ENCODE data around the gene CD79A. TPM values are rescaled to one million over a fixed set of nuclear protein-coding genes. Genes with fewer than 3 reads are reported as not detected.

Gene CD79A
- total and polyA plus RNA-seq, 2 donors (not counting 3 experiments of a cell fraction or from before 2014, with no cell fraction given), result 0.32 TPM; not detected in 1

- Histone ChIP-seq H3K4me3 (replicated peaks in 1 of 3; ENCODE audit: insufficient read depth in 1 of 3, low read depth in 1 of 3, low read length in 3 of 3) (no peak overlapping the region), H4K20me1 (replicated peaks; ENCODE audit: control insufficient read depth, extremely low read depth, insufficient read depth, low read length) (no peaks in the 10 kb centered on the region), H3K4me2 (ENCODE audit: insufficient read depth, low read length) (no peak overlapping the region), H3K36me3 (ENCODE audit: control insufficient read depth in 2 of 2, extremely low read depth in 1 of 2, insufficient read depth in 2 of 2, low read length in 2 of 2) (peaks cover 11 to 42% of the 10 kb centered on the region in 2 experiments), H3K4me1 (ENCODE audit: control insufficient read depth, extremely low read depth, insufficient read depth, low read length) (no peaks in the 10 kb centered on the region), H3K27me3 (ENCODE audit: control insufficient read depth in 2 of 2, insufficient read depth in 2 of 2, low read length in 2 of 2) (no peaks in the 10 kb centered on the region), H3K9me3 (replicated peaks; ENCODE audit: control insufficient read depth, insufficient read depth, low read length) (no peaks in the 10 kb centered on the region), H3K27ac (ENCODE audit: insufficient read depth, low read depth, low read length) (no peak overlapping the region), H2AFZ (ENCODE audit: low read depth, low read length) (no peak overlapping the region), H3K9me1 (replicated peaks; ENCODE audit: control insufficient read depth, extremely low read depth, insufficient read depth, low read length) (no peaks in the 10 kb centered on the region), H3K79me2 (ENCODE audit: control insufficient read depth, insufficient read depth, low read length) (no peaks in the 10 kb centered on the region), H3K9ac (replicated peaks; ENCODE audit: extremely low read depth, insufficient read depth, low read length) (no peak overlapping the region)
- POLR2A ChIA-PET, result no interaction called here
- intact Hi-C loops (cut with micrococcal nuclease), result no loop called here
- no peak for FAIRE-seq
- BruUV-seq (replicated peaks), result no TSS peak
- DNase-seq (ENCODE audit: low read depth, low spot score), result no peak
- CTCF ChIA-PET, result no interaction called here
- dilution Hi-C loops (cut with MboI; ENCODE audit: extremely low pct_ligation_motif_present, low sequenced_read_pairs), result no loop called here
- TF ChIP-seq POLR2A (IDR thresholded peaks at IDR 0.05; ENCODE audit: low read depth, low read length) (no peak), CTCF (IDR thresholded peaks at IDR 0.05; ENCODE audit: extremely low read depth in 1 of 2, insufficient read depth in 1 of 2, low read depth in 1 of 2, low read length in 2 of 2) (no peak), MYC (IDR thresholded peaks at IDR 0.05; ENCODE audit: low read depth, low read length) (no peak)
These were observed 20.7 kb downstream of the CD79A start for GRCh38 chr19:41897820-41898219.

- no peaks in the 10 kb centered on the region for H4K20me1 ChIP-seq (replicated peaks; ENCODE audit: control insufficient read depth, extremely low read depth, insufficient read depth, low read length)
- H3K4me3 ChIP-seq (replicated peaks in 1 of 3; ENCODE audit: insufficient read depth in 1 of 3, low read depth in 1 of 3, low read length in 3 of 3), result no peak overlapping the region
- H3K27ac ChIP-seq (ENCODE audit: insufficient read depth, low read depth, low read length), result no peak overlapping the region
- H3K79me2 ChIP-seq (ENCODE audit: control insufficient read depth, insufficient read depth, low read length), result no peaks in the 10 kb centered on the region
- H3K9me3 ChIP-seq (replicated peaks; ENCODE audit: control insufficient read depth, insufficient read depth, low read length), result no peaks in the 10 kb centered on the region
- BruUV-seq (replicated peaks), result no TSS peak
- CTCF ChIA-PET, result interaction anchor here (1.5 kb wide), 1 partner anchor 9 kb away, joined by 3 read pairs; no protein-coding TSS in a partner anchor
- no peaks in the 10 kb centered on the region for H3K27me3 ChIP-seq (ENCODE audit: control insufficient read depth in 2 of 2, insufficient read depth in 2 of 2, low read length in 2 of 2)
- H3K4me2 ChIP-seq (ENCODE audit: insufficient read depth, low read length), result no peak overlapping the region
- dilution Hi-C loops (cut with MboI; ENCODE audit: extremely low pct_ligation_motif_present, low sequenced_read_pairs), result no loop called here
- H3K4me1 ChIP-seq (ENCODE audit: control insufficient read depth, extremely low read depth, insufficient read depth, low read length), result no peaks in the 10 kb centered on the region
- peaks cover 11 to 45% of the 10 kb centered on the region in 2 experiments for H3K36me3 ChIP-seq (ENCODE audit: control insufficient read depth in 2 of 2, extremely low read depth in 1 of 2, insufficient read depth in 2 of 2, low read length in 2 of 2)
- intact Hi-C loops (cut with micrococcal nuclease), result no loop called here
- TF ChIP-seq FOS (IDR thresholded peaks at IDR 0.05; ENCODE audit: borderline replicate concordance, insufficient read depth, low read length) (no peak), GATA2 (IDR thresholded peaks at IDR 0.05; ENCODE audit: insufficient read depth, insufficient read length, low read depth, low read length) (no peak), MYC (IDR thresholded peaks at IDR 0.05; ENCODE audit: low read depth, low read length) (no peak), POLR2AphosphoS5 (IDR thresholded peaks at IDR 0.05; ENCODE audit: insufficient read depth, low read depth, low read length) (no peak)
- POLR2A ChIA-PET, result no interaction called here
- H3K9me1 ChIP-seq (replicated peaks; ENCODE audit: control insufficient read depth, extremely low read depth, insufficient read depth, low read length), result no peaks in the 10 kb centered on the region
- no peak for DNase-seq (ENCODE audit: low read depth, low spot score)
- no peak overlapping the region for H2AFZ ChIP-seq (ENCODE audit: low read depth, low read length)
- FAIRE-seq, result no peak
- no peak overlapping the region for H3K9ac ChIP-seq (replicated peaks; ENCODE audit: extremely low read depth, insufficient read depth, low read length)
These were observed 21.2 kb downstream of the CD79A start for GRCh38 chr19:41898235-41898634.
